Amniotic epithelial cell (primary cell): ENCODE results near the gene RNU5B-1.
"Not testable (repeated sequence)": the region's sequence is repeated elsewhere in the genome, so short reads cannot be mapped to it uniquely, and the experiment has no call there.

Experiments
- DNase-seq: peaks from one replicate; pipeline ENCODE4 v3.0.0-alpha.2; 2010; ENCODE audit warnings: low read depth

The RNU5B-1 gene

DNA sequence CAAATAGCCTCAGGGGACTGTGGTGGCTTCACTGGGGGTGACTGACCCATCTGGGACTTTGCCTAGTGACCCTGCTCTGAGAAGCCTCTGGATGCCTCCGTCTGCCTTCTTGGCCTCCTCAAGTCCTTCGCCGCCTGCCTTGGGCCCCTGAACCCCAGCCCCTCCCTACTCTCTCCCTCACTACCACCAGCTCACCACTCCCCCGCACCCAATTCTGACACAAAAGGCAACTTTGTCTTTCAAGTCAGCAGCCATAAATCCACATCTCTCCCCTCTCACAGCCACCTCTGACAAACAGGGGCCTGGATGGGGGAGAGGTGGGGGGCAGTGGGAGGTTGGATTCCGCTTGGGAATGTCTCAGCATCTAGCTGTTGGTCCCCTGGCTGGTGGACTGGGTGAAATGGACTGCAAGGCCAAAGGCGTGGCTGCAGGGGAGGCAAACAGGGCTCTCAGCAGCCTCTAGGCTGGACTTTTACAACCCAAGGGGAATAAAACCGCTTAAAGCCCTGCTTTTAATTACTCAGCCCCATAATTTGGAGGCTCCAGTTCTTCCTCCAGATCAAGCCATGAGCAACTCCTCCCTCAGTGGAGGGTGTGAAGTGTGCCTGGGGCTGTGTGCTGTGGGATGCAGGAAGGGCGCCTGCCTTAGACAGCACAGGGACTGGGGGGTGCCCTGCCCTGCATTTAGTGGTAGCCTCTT, 39.9 kb downstream of the RNU5B-1 start:
- DNase-seq: no peak

DNA sequence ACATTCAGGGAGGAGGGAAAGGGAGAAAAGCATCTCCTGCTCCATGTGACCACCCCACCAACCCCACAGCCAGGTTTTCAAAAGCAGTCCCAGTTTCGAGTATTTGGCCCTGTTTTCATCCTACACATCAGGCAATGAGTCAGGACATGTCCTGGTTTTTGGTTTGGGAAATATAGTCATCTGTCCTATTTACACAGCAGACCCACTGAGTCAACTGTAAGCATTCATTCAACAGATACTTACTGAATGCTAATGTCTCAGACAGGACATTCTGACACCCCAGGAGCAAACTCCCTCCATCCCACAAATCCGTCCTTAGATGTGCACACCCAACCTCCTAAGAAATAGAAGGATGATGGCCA, 40.4 kb downstream of the RNU5B-1 start:
- peak; percentile 11 for DNase-seq

DNA sequence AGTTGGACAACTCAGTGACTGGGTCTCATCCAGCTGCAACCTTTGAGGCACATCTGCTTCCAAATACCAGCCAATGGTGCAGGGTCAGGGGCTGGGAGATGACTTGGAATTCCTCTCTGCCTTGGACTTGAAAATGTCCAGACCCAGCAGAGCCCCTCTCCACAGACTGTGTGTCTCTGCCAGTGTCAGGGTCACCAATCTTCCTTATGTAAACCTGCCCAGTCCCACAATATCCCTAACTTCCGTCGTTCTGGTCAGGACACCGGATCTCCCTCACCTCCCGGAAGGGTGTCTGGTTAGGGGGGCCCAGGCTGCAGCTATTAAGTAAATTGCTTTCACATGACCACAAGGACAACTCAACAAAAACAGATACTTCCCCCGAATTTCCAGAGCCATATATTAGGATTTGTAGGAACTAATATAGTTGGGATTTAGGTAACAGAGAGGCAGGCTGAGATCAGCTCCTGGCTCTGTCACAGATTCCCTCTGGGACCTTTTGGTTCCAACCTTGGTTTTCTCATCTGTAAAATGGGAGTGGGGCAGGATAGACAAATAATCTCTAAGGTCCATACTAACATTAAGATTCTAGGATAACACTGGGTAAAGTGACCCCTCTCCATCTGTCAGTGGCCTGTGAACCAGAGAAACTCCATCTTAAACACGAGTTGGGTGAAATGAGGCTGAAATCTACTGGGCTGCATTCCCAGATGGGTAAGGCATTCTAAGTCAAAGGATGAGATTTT, 42.5 kb downstream of the RNU5B-1 start:
- DNase-seq: no peak

DNA sequence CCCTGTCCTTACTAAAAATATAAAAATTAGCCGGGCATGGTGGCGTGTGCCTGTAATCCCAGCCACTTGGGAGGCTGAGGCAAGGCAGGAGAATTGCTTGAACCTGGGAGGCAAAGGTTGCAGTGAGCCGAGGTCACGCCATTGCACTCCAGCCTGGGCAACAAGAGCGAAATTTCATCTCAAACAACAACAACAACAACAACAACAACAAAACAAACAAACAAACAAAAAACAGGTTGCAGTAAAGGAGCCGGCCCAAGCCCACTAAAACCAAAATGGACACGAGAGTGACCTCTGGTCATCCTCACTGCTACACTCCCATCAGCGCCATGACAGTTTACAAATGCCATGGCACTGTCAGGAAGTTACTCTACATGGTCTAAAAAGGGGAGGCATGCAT, 43.3 kb downstream of the RNU5B-1 start:
- DNase-seq: not testable (repeated sequence)

DNA sequence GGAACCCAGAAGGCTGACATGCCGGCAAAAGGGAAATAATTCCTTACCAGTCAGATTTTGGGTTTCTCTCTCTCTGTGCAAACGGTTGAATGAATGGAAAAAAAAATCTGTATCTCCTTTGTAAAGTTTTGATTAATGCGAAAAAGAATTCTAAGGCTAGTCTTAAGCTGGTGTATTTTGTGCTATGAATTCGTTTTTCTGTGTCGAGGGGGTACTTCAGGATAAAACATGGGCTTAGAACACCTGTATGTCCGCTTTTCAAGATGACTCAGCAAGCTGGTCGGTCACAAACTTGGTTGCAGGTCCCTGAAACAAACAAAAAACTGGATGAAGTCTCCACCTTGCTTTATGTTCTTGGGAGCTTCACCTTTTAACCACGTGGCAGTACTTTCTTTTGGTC, 44.9 kb downstream of the RNU5B-1 start:
- no peak for DNase-seq

DNA sequence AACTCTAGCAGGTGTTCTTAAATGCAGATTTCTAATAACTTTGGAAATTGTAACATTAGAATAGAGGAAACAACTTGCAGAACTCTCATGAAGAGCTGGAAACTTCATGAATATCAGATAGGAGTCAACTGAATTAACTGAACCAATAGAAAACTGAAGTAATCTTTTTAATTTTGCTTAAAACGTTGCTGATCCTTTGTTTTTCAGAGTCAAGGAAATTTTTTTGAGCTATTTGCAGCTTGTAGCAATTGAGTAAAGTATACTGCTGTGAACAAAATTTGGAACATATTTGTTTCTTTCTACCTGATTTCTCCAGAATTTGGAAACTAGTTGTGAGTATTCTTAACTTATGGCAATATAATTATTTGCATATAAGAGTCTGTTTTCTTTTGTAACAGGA, 47.5 kb downstream of the RNU5B-1 start:
- DNase-seq: not testable (repeated sequence)
